ENCODE results near the gene LOC128125822. TPM values are rescaled to one million over a fixed set of nuclear protein-coding genes. Genes with fewer than 3 reads are reported as not detected.

The LOC128125822 gene

Other genes starting within 250 kb of the LOC128125822 start
- 10 to 100 TPM; 45.1 to 49.3 TPM for gene PTP4A1, start within 50 bp of the LOC128125822 start, total RNA-seq
- 10 to 100 TPM; 43.0 to 43.2 TPM for gene PHF3, start 63.3 kb downstream of the LOC128125822 start, total RNA-seq

Measured in activated CD4-positive, alpha-beta memory T cell treated with anti-CD3 and anti-CD28 coated beads for 36 hours (primary cell).